Measurements from ENCODE around the gene FBXL22.

The FBXL22 gene

GRCh38 chr15:63593705-63594671, 3.2 kb upstream of the FBXL22 start:
- Histone ChIP-seq H3K27me3 (ENCODE audit: insufficient read depth, low read depth, severe bottlenecking) (no peaks in the 10 kb centered on the region), H3K9me3 (ENCODE audit: severe bottlenecking) (no peaks in the 10 kb centered on the region), H3K27ac (no peak overlapping the region), H3K36me3 (peaks cover 49% of the 10 kb centered on the region), H3K4me3 (ENCODE audit: low read depth, low read length) (no peak overlapping the region)
- DNase-seq, result no peak
- TF ChIP-seq CTCF (IDR thresholded peaks at IDR 0.05; ENCODE audit: low read depth, low read length), result no peak

- Histone ChIP-seq H3K27ac (no peak overlapping the region), H3K4me3 (ENCODE audit: low read depth, low read length) (no peak overlapping the region), H3K9me3 (ENCODE audit: severe bottlenecking) (no peaks in the 10 kb centered on the region), H3K27me3 (ENCODE audit: insufficient read depth, low read depth, severe bottlenecking) (no peaks in the 10 kb centered on the region), H3K36me3 (peaks cover 38% of the 10 kb centered on the region)
- TF ChIP-seq CTCF (IDR thresholded peaks at IDR 0.05; ENCODE audit: low read depth, low read length), result no peak
- DNase-seq, result no peak
Measured at GRCh38 chr15:63595065-63595464, 2.1 kb upstream of the FBXL22 start.

- DNase-seq, result no peak
- no peak for TF ChIP-seq CTCF (IDR thresholded peaks at IDR 0.05; ENCODE audit: low read depth, low read length)
- Histone ChIP-seq H3K9me3 (ENCODE audit: severe bottlenecking) (no peaks in the 10 kb centered on the region), H3K27me3 (ENCODE audit: insufficient read depth, low read depth, severe bottlenecking) (no peaks in the 10 kb centered on the region), H3K4me3 (ENCODE audit: low read depth, low read length) (no peak overlapping the region), H3K36me3 (peaks cover 32% of the 10 kb centered on the region), H3K27ac (no peak overlapping the region)
Measured at GRCh38 chr15:63595688-63596087, 1.5 kb upstream of the FBXL22 start.

- no peaks in the 10 kb centered on the region for H3K27me3 ChIP-seq (ENCODE audit: insufficient read depth, low read depth, severe bottlenecking)
- TF ChIP-seq CTCF (IDR thresholded peaks at IDR 0.05; ENCODE audit: low read depth, low read length), result no peak
- no peak overlapping the region for H3K27ac ChIP-seq
- H3K36me3 ChIP-seq, result peaks cover 22% of the 10 kb centered on the region
- no peaks in the 10 kb centered on the region for H3K9me3 ChIP-seq (ENCODE audit: severe bottlenecking)
- H3K4me3 ChIP-seq (ENCODE audit: low read depth, low read length), result no peak overlapping the region
- DNase-seq, result no peak
Measured at GRCh38 chr15:63596676-63597037, 530 bp upstream of the FBXL22 start.

- no peaks in the 10 kb centered on the region for H3K9me3 ChIP-seq (ENCODE audit: severe bottlenecking)
- H3K27me3 ChIP-seq (ENCODE audit: insufficient read depth, low read depth, severe bottlenecking), result no peaks in the 10 kb centered on the region
- H3K4me3 ChIP-seq (ENCODE audit: low read depth, low read length), result no peak overlapping the region
- no peak for DNase-seq
- no peak for TF ChIP-seq CTCF (IDR thresholded peaks at IDR 0.05; ENCODE audit: low read depth, low read length)
- peaks cover 18% of the 10 kb centered on the region for H3K36me3 ChIP-seq
- peak overlapping the region; percentile 11; the same call in 1 of the 2 replicates for H3K27ac ChIP-seq
Measured at GRCh38 chr15:63597821-63598220, 634 bp downstream of the FBXL22 start.
